ENCODE results near the gene PATJ. TPM values are rescaled to one million over a fixed set of nuclear protein-coding genes. Genes with fewer than 3 reads are reported as not detected.

Gene PATJ
- total and polyA plus RNA-seq, 2 donors (not counting 3 experiments of a cell fraction or from before 2014, with no cell fraction given): 1.1 to 3.0 TPM

DNA sequence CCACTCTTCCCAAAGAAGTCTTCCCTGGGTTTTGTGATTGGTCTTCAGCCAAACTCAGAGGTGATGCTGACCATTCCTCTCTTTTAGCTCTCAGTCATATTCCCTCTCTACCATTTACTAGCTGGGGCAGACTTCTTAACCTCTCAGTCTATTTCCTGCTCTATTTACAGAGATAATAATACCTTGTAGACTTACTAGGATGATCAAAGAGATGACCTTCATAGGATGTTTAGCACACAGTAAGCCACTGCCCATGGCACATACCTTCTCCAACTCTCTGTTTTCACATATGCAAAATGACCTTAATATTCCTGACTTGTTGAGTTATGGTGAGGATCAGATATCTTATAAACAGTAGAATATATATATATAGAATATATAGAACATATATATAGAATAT is 346.2 kb downstream of the PATJ start:
- no peaks in the 10 kb centered on the region for H3K27me3 ChIP-seq (ENCODE audit: control insufficient read depth in 2 of 2, insufficient read depth in 2 of 2, low read length in 2 of 2)
- TF ChIP-seq MYC (IDR thresholded peaks at IDR 0.05; ENCODE audit: low read depth, low read length): no peak
- no peak for TF ChIP-seq GATA2 (IDR thresholded peaks at IDR 0.05; ENCODE audit: insufficient read depth, insufficient read length, low read depth, low read length)
- no peak for TF ChIP-seq FOS (IDR thresholded peaks at IDR 0.05; ENCODE audit: borderline replicate concordance, insufficient read depth, low read length)
- no peak for TF ChIP-seq POLR2AphosphoS5 (IDR thresholded peaks at IDR 0.05; ENCODE audit: insufficient read depth, low read depth, low read length)
- TF ChIP-seq, protein P1, sequence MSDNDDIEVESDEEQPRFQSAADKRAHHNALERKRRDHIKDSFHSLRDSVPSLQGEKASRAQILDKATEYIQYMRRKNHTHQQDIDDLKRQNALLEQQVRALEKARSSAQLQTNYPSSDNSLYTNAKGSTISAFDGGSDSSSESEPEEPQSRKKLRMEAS (IDR thresholded peaks at IDR 0.05; ENCODE audit: insufficient read depth, insufficient read length): no peak
- no peak for TF ChIP-seq EZH2 (IDR thresholded peaks at IDR 0.05; ENCODE audit: borderline replicate concordance, low read depth, low read length, severe bottlenecking)
- BruUV-seq (replicated peaks): no TSS peak
- H3K4me2 ChIP-seq (ENCODE audit: insufficient read depth, low read length): no peak overlapping the region
- intact Hi-C loops (cut with micrococcal nuclease) (no loop called here), dilution Hi-C loops (cut with MboI; ENCODE audit: extremely low pct_ligation_motif_present, low sequenced_read_pairs) (no loop called here)
- ChIA-PET POLR2A (no interaction called here), CTCF (no interaction called here)
- no peak overlapping the region for H2AFZ ChIP-seq (ENCODE audit: low read depth, low read length)
- H3K4me1 ChIP-seq (ENCODE audit: control insufficient read depth, extremely low read depth, insufficient read depth, low read length): peaks cover 5% of the 10 kb centered on the region
- no peak overlapping the region for H3K4me3 ChIP-seq (replicated peaks in 1 of 3; ENCODE audit: insufficient read depth in 1 of 3, low read depth in 1 of 3, low read length in 3 of 3)
- H3K9me1 ChIP-seq (replicated peaks; ENCODE audit: control insufficient read depth, extremely low read depth, insufficient read depth, low read length): no peaks in the 10 kb centered on the region
- H3K9ac ChIP-seq (replicated peaks; ENCODE audit: extremely low read depth, insufficient read depth, low read length): no peak overlapping the region
- no peaks in the 10 kb centered on the region for H3K79me2 ChIP-seq (ENCODE audit: control insufficient read depth, insufficient read depth, low read length)
- H3K36me3 ChIP-seq (ENCODE audit: control insufficient read depth in 2 of 2, extremely low read depth in 1 of 2, insufficient read depth in 2 of 2, low read length in 2 of 2): no peaks in the 10 kb centered on the region
- DNase-seq (ENCODE audit: low read depth, low spot score) (no peak), FAIRE-seq (no peak)
- H3K9me3 ChIP-seq (replicated peaks; ENCODE audit: control insufficient read depth, insufficient read depth, low read length): no peaks in the 10 kb centered on the region
- no peak overlapping the region for H3K27ac ChIP-seq (ENCODE audit: insufficient read depth, low read depth, low read length)
- no peaks in the 10 kb centered on the region for H4K20me1 ChIP-seq (replicated peaks; ENCODE audit: control insufficient read depth, extremely low read depth, insufficient read depth, low read length)

DNA sequence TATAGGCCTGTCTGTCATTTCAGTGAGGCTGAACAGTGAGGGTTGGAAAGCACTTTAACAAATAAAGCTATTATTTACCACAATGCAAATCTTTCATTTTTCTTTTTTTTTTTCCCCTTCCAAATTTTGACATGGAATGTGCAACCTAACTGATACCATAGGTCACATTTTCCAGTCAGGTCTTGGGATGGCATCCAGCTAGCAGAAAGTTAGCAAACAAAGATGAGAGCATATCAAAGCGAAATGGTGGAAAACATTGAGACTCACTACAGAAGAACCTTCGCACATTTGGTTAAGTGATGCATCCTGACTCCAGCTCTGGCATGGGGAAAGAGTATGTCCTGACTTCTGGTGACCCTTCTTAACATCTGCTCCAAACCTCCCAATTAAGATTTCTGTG is 347.3 kb downstream of the PATJ start:
- DNase-seq (ENCODE audit: low read depth, low spot score): no peak
- intact Hi-C loops (cut with micrococcal nuclease) (no loop called here), dilution Hi-C loops (cut with MboI; ENCODE audit: extremely low pct_ligation_motif_present, low sequenced_read_pairs) (no loop called here)
- H3K4me2 ChIP-seq (ENCODE audit: insufficient read depth, low read length): no peak overlapping the region
- ChIA-PET CTCF (interaction anchor here (0.8 kb wide), 1 partner anchor 42 kb away, joined by 3 read pairs; no protein-coding TSS in a partner anchor), POLR2A (no interaction called here)
- no peak overlapping the region for H3K27ac ChIP-seq (ENCODE audit: insufficient read depth, low read depth, low read length)
- H3K9me1 ChIP-seq (replicated peaks; ENCODE audit: control insufficient read depth, extremely low read depth, insufficient read depth, low read length): no peaks in the 10 kb centered on the region
- TF ChIP-seq EZH2 (IDR thresholded peaks at IDR 0.05; ENCODE audit: borderline replicate concordance, low read depth, low read length, severe bottlenecking): no peak
- H3K36me3 ChIP-seq (ENCODE audit: control insufficient read depth in 2 of 2, extremely low read depth in 1 of 2, insufficient read depth in 2 of 2, low read length in 2 of 2): no peaks in the 10 kb centered on the region
- FAIRE-seq: no peak
- no peak overlapping the region for H2AFZ ChIP-seq (ENCODE audit: low read depth, low read length)
- peaks cover 6% of the 10 kb centered on the region for H3K4me1 ChIP-seq (ENCODE audit: control insufficient read depth, extremely low read depth, insufficient read depth, low read length)
- no peak overlapping the region for H3K4me3 ChIP-seq (replicated peaks in 1 of 3; ENCODE audit: insufficient read depth in 1 of 3, low read depth in 1 of 3, low read length in 3 of 3)
- H3K79me2 ChIP-seq (ENCODE audit: control insufficient read depth, insufficient read depth, low read length): no peaks in the 10 kb centered on the region
- H3K27me3 ChIP-seq (ENCODE audit: control insufficient read depth in 2 of 2, insufficient read depth in 2 of 2, low read length in 2 of 2): no peaks in the 10 kb centered on the region
- no peaks in the 10 kb centered on the region for H4K20me1 ChIP-seq (replicated peaks; ENCODE audit: control insufficient read depth, extremely low read depth, insufficient read depth, low read length)
- BruUV-seq (replicated peaks): no TSS peak
- H3K9ac ChIP-seq (replicated peaks; ENCODE audit: extremely low read depth, insufficient read depth, low read length): no peak overlapping the region
- no peaks in the 10 kb centered on the region for H3K9me3 ChIP-seq (replicated peaks; ENCODE audit: control insufficient read depth, insufficient read depth, low read length)

Data from endothelial cell of umbilical vein (primary cell).